Measurements from ENCODE around the gene RAX2. TPM values are rescaled to one million over a fixed set of nuclear protein-coding genes. Genes with fewer than 3 reads are reported as not detected.

RAX2 gene
- polyA plus RNA-seq, 1 donor from 2014 or later, result not detected

GRCh38 chr19:3761382-3762129, 10.5 kb downstream of the RAX2 start, which contains the start of gene APBA3:
APBA3 (minus strand) TSS chr19:3761692; CDS start chr19:3760264, 1,428 bp downstream.
- peaks cover 7% of the 10 kb centered on the region for H3K79me2 ChIP-seq (replicated peaks; ENCODE audit: insufficient read depth, low read length)
- H3K4me3 ChIP-seq (ENCODE audit: low read length), result peak within 1 kb of the TSS; percentile 75
- H3K9me2 ChIP-seq (ENCODE audit: insufficient read depth, low read length), result no peaks in the 10 kb centered on the region
- peak within 1 kb of the TSS; percentile 48 for H2AFZ ChIP-seq (ENCODE audit: low read depth, low read length)
- no peaks in the 10 kb centered on the region for H3K27me3 ChIP-seq (ENCODE audit: insufficient read depth, low read depth, low read length)
- H3K4me2 ChIP-seq (ENCODE audit: low read length), result peak within 1 kb of the TSS; percentile 76
- no peaks in the 10 kb centered on the region for H4K20me1 ChIP-seq (ENCODE audit: insufficient read depth)
- TF ChIP-seq POLR2AphosphoS5 (IDR thresholded peaks at IDR 0.05), result peak; percentile 68
- peak; percentile 64 for TF ChIP-seq SMC3 (conservative IDR thresholded peaks at IDR 0.05; ENCODE audit: poor library complexity)
- TF ChIP-seq EP300 (conservative IDR thresholded peaks at IDR 0.05; ENCODE audit: poor library complexity, severe bottlenecking), result peak; percentile 38
- TF ChIP-seq RAD21 (conservative IDR thresholded peaks at IDR 0.05), result peak; percentile 61
- TF ChIP-seq REST (IDR thresholded peaks at IDR 0.05; ENCODE audit: borderline replicate concordance), result no peak
- TF ChIP-seq TAF1 (IDR thresholded peaks at IDR 0.05; ENCODE audit: low read depth), result no peak
- TF ChIP-seq, protein P1, sequence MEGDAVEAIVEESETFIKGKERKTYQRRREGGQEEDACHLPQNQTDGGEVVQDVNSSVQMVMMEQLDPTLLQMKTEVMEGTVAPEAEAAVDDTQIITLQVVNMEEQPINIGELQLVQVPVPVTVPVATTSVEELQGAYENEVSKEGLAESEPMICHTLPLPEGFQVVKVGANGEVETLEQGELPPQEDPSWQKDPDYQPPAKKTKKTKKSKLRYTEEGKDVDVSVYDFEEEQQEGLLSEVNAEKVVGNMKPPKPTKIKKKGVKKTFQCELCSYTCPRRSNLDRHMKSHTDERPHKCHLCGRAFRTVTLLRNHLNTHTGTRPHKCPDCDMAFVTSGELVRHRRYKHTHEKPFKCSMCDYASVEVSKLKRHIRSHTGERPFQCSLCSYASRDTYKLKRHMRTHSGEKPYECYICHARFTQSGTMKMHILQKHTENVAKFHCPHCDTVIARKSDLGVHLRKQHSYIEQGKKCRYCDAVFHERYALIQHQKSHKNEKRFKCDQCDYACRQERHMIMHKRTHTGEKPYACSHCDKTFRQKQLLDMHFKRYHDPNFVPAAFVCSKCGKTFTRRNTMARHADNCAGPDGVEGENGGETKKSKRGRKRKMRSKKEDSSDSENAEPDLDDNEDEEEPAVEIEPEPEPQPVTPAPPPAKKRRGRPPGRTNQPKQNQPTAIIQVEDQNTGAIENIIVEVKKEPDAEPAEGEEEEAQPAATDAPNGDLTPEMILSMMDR (IDR thresholded peaks at IDR 0.05; ENCODE audit: poor library complexity, severe bottlenecking), result peak; percentile 93
- TF ChIP-seq MXI1 (conservative IDR thresholded peaks at IDR 0.05; ENCODE audit: poor library complexity, severe bottlenecking), result peak; percentile 34
- TF ChIP-seq EZH2 (IDR thresholded peaks at IDR 0.05; ENCODE audit: borderline replicate concordance, insufficient read depth, low read length, poor library complexity, severe bottlenecking), result no peak
- peak within 1 kb of the TSS; percentile 91 for H3K9ac ChIP-seq (ENCODE audit: low read length)
- no peaks in the 10 kb centered on the region for H3F3A ChIP-seq (ENCODE audit: insufficient read depth, low read length, poor library complexity, severe bottlenecking)
- no peaks in the 10 kb centered on the region for H3K36me3 ChIP-seq (ENCODE audit: insufficient read depth, low read length)
- peak within 1 kb of the TSS; percentile 95 for H3K27ac ChIP-seq (ENCODE audit: low read length)
- no peaks in the 10 kb centered on the region for H3K9me3 ChIP-seq (ENCODE audit: low read length)

DNA sequence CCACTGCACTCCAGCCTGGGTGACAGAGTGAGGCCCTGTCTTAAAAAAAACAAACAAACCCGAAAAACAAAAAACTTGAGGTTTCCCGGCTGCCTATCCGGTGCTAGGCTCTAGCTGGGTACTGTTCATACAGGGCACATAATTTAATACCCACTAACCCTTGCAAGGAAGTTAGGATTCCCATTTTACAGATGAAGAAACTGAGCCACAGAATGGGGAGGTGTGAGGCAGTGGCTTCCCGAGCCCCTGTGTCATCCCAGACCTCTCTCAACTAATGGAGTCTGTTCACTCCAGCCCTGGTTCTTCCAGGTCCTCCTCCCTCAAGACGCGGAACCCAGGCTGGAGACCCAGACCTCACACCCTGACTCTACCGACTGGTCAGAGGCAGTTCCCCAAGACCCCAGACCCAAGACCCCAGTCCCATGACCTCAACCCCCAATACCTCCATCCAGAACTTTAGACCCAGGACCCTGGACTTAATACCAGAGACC, 11.1 kb downstream of the RAX2 start:
- Histone ChIP-seq H3K4me3 (ENCODE audit: low read length) (peak overlapping the region; percentile 75), H3K27me3 (ENCODE audit: insufficient read depth, low read depth, low read length) (no peaks in the 10 kb centered on the region), H3K79me2 (replicated peaks; ENCODE audit: insufficient read depth, low read length) (peaks cover 7% of the 10 kb centered on the region), H4K20me1 (ENCODE audit: insufficient read depth) (no peaks in the 10 kb centered on the region), H3F3A (ENCODE audit: insufficient read depth, low read length, poor library complexity, severe bottlenecking) (no peaks in the 10 kb centered on the region), H3K9me2 (ENCODE audit: insufficient read depth, low read length) (no peaks in the 10 kb centered on the region), H3K4me2 (ENCODE audit: low read length) (peak overlapping the region; percentile 76), H3K9ac (ENCODE audit: low read length) (peak overlapping the region; percentile 83), H3K27ac (ENCODE audit: low read length) (peak overlapping the region; percentile 45), H3K36me3 (ENCODE audit: insufficient read depth, low read length) (no peaks in the 10 kb centered on the region), H2AFZ (ENCODE audit: low read depth, low read length) (peak overlapping the region; percentile 43), H3K9me3 (ENCODE audit: low read length) (no peaks in the 10 kb centered on the region)
- TF ChIP-seq RAD21 (conservative IDR thresholded peaks at IDR 0.05) (no peak), EZH2 (IDR thresholded peaks at IDR 0.05; ENCODE audit: borderline replicate concordance, insufficient read depth, low read length, poor library complexity, severe bottlenecking) (no peak), POLR2AphosphoS5 (IDR thresholded peaks at IDR 0.05) (no peak), REST (IDR thresholded peaks at IDR 0.05; ENCODE audit: borderline replicate concordance) (no peak), TAF1 (IDR thresholded peaks at IDR 0.05; ENCODE audit: low read depth) (no peak), MXI1 (conservative IDR thresholded peaks at IDR 0.05; ENCODE audit: poor library complexity, severe bottlenecking) (no peak), SMC3 (conservative IDR thresholded peaks at IDR 0.05; ENCODE audit: poor library complexity) (no peak), EP300 (conservative IDR thresholded peaks at IDR 0.05; ENCODE audit: poor library complexity, severe bottlenecking) (no peak)
- TF ChIP-seq, protein P1 (IDR thresholded peaks at IDR 0.05; ENCODE audit: poor library complexity, severe bottlenecking), result no peak
